MG63 (cell line): ENCODE results near the gene UBA1. TPM values are rescaled to one million over a fixed set of nuclear protein-coding genes. Genes with fewer than 3 reads are reported as not detected.
"Not testable (repeated sequence)": the region's sequence is repeated elsewhere in the genome, so short reads cannot be mapped to it uniquely, and the experiment has no call there.

Experiments
- DNase-seq: peaks from one replicate; pipeline ENCODE4 v3.0.0-alpha.2; 2020
- H3K27me3 ChIP-seq: fragments of 250-450 bp; sonication (Bioruptor Pico); 2 replicates; pipeline ENCODE4 v1.5.1; 2020; ENCODE audit warnings: mild to moderate bottlenecking, moderate library complexity
- H3K36me3 ChIP-seq: fragments of 250-450 bp; sonication (Bioruptor Pico); 2 replicates; pipeline ENCODE4 v1.5.1; 2020; ENCODE audit warnings: mild to moderate bottlenecking, moderate library complexity
- H3K4me3 ChIP-seq: fragments of 250-450 bp; sonication (Bioruptor Pico); 2 replicates; pipeline ENCODE4 v1.5.1; 2020; ENCODE audit warnings: mild to moderate bottlenecking, moderate library complexity
- H3K9me3 ChIP-seq: fragments of 250-450 bp; sonication (Bioruptor Pico); 2 replicates; pipeline ENCODE4 v1.5.1; 2020; ENCODE audit warnings: mild to moderate bottlenecking, moderate library complexity
- total RNA-seq: library from RNA; depleted of rRNA; stranded (reverse); fragments of >200 nt; shearing (Covaris generic); gene quantifications from 2 replicates; pipeline ENCODE4 v1.2.3, GENCODE V29; 2014; ENCODE audit warnings: low replicate concordance; rRNA removed

UBA1 gene
- total RNA-seq, 1 experiment from 2014 or later = 121 TPM

GRCh38 chrX:47247206-47247998 lies 53.8 kb downstream of the UBA1 start:
- Histone ChIP-seq H3K9me3 (no peaks in the 10 kb centered on the region), H3K27me3 (no peaks in the 10 kb centered on the region)
- DNase-seq = no peak

GRCh38 chrX:47247999-47248320 lies 54.3 kb downstream of the UBA1 start:
- H3K9me3 ChIP-seq = no peaks in the 10 kb centered on the region

More at GRCh38 chrX:47247206-47247998, 53.8 kb downstream of the UBA1 start:
- H3K36me3 ChIP-seq = no peaks in the 10 kb centered on the region
- no peak overlapping the region for H3K4me3 ChIP-seq

GRCh38 chrX:47248576-47248975 lies 54.9 kb downstream of the UBA1 start:
- H3K9me3 ChIP-seq = no peaks in the 10 kb centered on the region
- no peaks in the 10 kb centered on the region for H3K27me3 ChIP-seq
- no peak overlapping the region for H3K4me3 ChIP-seq
- no peaks in the 10 kb centered on the region for H3K36me3 ChIP-seq
- DNase-seq = no peak

More at GRCh38 chrX:47247999-47248320, 54.3 kb downstream of the UBA1 start:
- H3K36me3 ChIP-seq = no peaks in the 10 kb centered on the region
- no peak overlapping the region for H3K4me3 ChIP-seq
- H3K27me3 ChIP-seq = no peaks in the 10 kb centered on the region
- no peak for DNase-seq

- no peak overlapping the region for H3K4me3 ChIP-seq
- H3K36me3 ChIP-seq = no peaks in the 10 kb centered on the region
- H3K9me3 ChIP-seq = no peaks in the 10 kb centered on the region
- no peak for DNase-seq
- no peaks in the 10 kb centered on the region for H3K27me3 ChIP-seq
These were observed 56.4 kb downstream of the UBA1 start for GRCh38 chrX:47250017-47250347.

GRCh38 chrX:47257620-47258019 lies 64.0 kb downstream of the UBA1 start:
- not testable (repeated sequence) for H3K36me3 ChIP-seq, H3K4me3 ChIP-seq, DNase-seq, H3K9me3 ChIP-seq, H3K27me3 ChIP-seq

Other genes with a start within 250 kb of the UBA1 start
- 0.30 TPM in 1 of 2 replicates, not detected in the other for gene RGN, start 115.4 kb upstream of the UBA1 start, total RNA-seq
- gene NDUFB11, start 49.1 kb upstream of the UBA1 start, total RNA-seq = 65.9 and 80.8 TPM in 2 replicates
- 36.9 and 46.9 TPM in 2 replicates for gene RBM10, start 48.6 kb upstream of the UBA1 start, total RNA-seq
- 38.2 and 71.2 TPM in 2 replicates for gene CDK16, start 24.9 kb downstream of the UBA1 start, total RNA-seq
- gene USP11, start 39.2 kb downstream of the UBA1 start, total RNA-seq = 16.0 and 16.2 TPM in 2 replicates
- 2.2 TPM in 1 of 2 replicates, not detected in the other for gene ZNF157, start 176.7 kb downstream of the UBA1 start, total RNA-seq